Suprapubic skin (tissue), 4 donors: ENCODE measurements around the gene RAI2. TPM values are rescaled to one million over a fixed set of nuclear protein-coding genes. Genes with fewer than 3 reads are reported as not detected.

Experiments
- DNase-seq, 2 donors: peaks; one replicate each; pipeline ENCODE4 v3.0.0-alpha.2; 2019; ENCODE audit warnings: low spot score in 2 of 2
- H3K27ac ChIP-seq: fragments of 200-600 bp; sonication (generic); one replicate; pipeline ENCODE4 v1.5.1; 2019
- H3K27me3 ChIP-seq: fragments of 200-600 bp; sonication (generic); one replicate; pipeline ENCODE4 v1.5.1; 2019
- H3K36me3 ChIP-seq: fragments of 200-600 bp; sonication (generic); one replicate; pipeline ENCODE4 v1.5.1; 2019
- H3K4me1 ChIP-seq: fragments of 200-600 bp; sonication (generic); one replicate; pipeline ENCODE4 v1.5.1; 2019
- H3K4me3 ChIP-seq: fragments of 200-600 bp; sonication (generic); one replicate; pipeline ENCODE4 v1.5.1; 2019; ENCODE audit warnings: mild to moderate bottlenecking
- H3K9me3 ChIP-seq: fragments of 200-600 bp; sonication (generic); one replicate; pipeline ENCODE4 v1.5.1; 2019
- CTCF ChIP-seq, 2 donors: fragments of 200-600 bp in 1 of 2; fragments of 450-650 bp in 1 of 2; sonication (generic) in 1 of 2; IDR thresholded peaks; one replicate each; pipeline ENCODE4 v1.5.1; 2016 to 2019; ENCODE audit warnings: antibody characterized with exemption in 2 of 2, mild to moderate bottlenecking in 1 of 2, moderate library complexity in 1 of 2
- EP300 ChIP-seq: sonication (generic); formaldehyde crosslinking; IDR thresholded peaks from one replicate; pipeline ENCODE4 v1.6.1; 2017; ENCODE audit warnings: antibody characterized with exemption
- POLR2A ChIP-seq, 2 donors: fragments of 450-650 bp; IDR thresholded peaks; one replicate each; pipeline ENCODE4 v1.6.1; 2017; ENCODE audit warnings: antibody characterized with exemption in 2 of 2, mild to moderate bottlenecking in 2 of 2, moderate library complexity in 2 of 2
- POLR2AphosphoS5 ChIP-seq, 3 donors: sonication (generic); formaldehyde crosslinking; IDR thresholded peaks; one replicate each; pipeline ENCODE4 v1.6.1; 2017; ENCODE audit warnings: antibody characterized with exemption in 3 of 3
- WGBS: methylation state at CpG from one replicate; pipeline ENCODE4 v1.1.5; 2018; 5-methylcytosine and 5-hydroxymethylcytosine counted together
- total RNA-seq, 4 donors: library from RNA; depleted of rRNA; stranded (reverse); fragments of >200 nt; gene quantifications; one replicate each; pipeline ENCODE4 v1.1.0, GENCODE V29; 2016

The RAI2 gene
- total RNA-seq, 4 donors from 2014 or later, result 4.4 to 11.2 (median 6.5) TPM

DNA sequence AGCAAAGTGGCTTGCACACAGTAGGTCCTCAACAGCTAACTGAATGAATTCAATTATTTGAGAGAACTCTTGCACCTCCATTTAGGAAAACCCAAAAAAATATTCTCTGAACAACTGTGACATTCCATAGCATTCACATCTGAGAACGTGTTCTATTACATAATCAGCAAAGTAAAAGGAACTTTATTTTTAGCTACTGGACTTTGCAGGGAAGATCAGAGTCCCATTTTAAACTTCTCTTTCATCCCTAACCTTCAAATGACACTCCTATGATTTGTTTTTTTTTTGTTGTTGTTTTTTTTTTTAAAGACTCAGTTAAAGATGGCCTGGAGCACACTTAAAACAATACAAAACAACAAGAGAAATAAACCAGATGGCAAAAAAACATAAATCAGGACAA lies 30.9 kb downstream of the RAI2 start:
- no peak for TF ChIP-seq POLR2A (IDR thresholded peaks at IDR 0.05)
- TF ChIP-seq POLR2AphosphoS5 (IDR thresholded peaks at IDR 0.05), result no peak
- TF ChIP-seq EP300, result no peak
- TF ChIP-seq CTCF (IDR thresholded peaks at IDR 0.05), result no peak
- DNase-seq, result no peak
- WGBS, result 32% methylated on average over 1 of the region's 1 CpG

DNA sequence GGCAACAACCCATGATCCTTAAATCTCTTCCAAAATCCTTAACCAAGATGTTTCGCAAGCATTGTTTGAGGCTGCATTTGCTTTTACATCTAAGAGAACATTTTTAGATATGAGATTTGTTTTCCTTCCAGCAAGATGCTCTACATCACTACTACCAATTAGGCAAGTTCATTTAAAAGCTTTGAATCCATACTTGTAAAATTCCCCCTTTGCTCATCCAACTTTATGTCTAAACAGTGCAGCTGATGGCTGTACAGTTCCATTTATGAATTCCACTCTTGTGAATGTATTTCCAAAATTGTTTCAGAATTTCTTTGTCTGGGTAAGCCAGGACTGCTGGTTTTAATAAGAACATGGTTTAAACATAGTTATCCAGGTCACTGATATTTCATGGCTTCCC lies 31.5 kb downstream of the RAI2 start:
- Histone ChIP-seq H3K4me1 (no peaks in the 10 kb centered on the region), H3K4me3 (no peak overlapping the region), H3K36me3 (no peaks in the 10 kb centered on the region), H3K27ac (no peak overlapping the region), H3K9me3 (no peaks in the 10 kb centered on the region), H3K27me3 (no peaks in the 10 kb centered on the region)
- no peak for TF ChIP-seq POLR2AphosphoS5 (IDR thresholded peaks at IDR 0.05)
- TF ChIP-seq POLR2A (IDR thresholded peaks at IDR 0.05), result no peak
- no peak for TF ChIP-seq EP300
- TF ChIP-seq CTCF (IDR thresholded peaks at IDR 0.05), result no peak
- DNase-seq, result no peak
- WGBS, result 86% methylated on average over 1 of the region's 1 CpG

More for the DNA sequence above, 30.9 kb downstream of the RAI2 start:
- Histone ChIP-seq H3K27me3 (no peaks in the 10 kb centered on the region), H3K9me3 (no peaks in the 10 kb centered on the region), H3K27ac (peak overlapping the region; percentile 71), H3K4me1 (no peaks in the 10 kb centered on the region), H3K36me3 (no peaks in the 10 kb centered on the region), H3K4me3 (no peak overlapping the region)

- Histone ChIP-seq H3K9me3 (no peaks in the 10 kb centered on the region), H3K27ac (no peak overlapping the region), H3K27me3 (no peaks in the 10 kb centered on the region), H3K4me1 (no peaks in the 10 kb centered on the region), H3K4me3 (no peak overlapping the region), H3K36me3 (no peaks in the 10 kb centered on the region)
- WGBS, result 64% methylated on average over 3 of the region's 3 CpGs
- DNase-seq, result no peak
- TF ChIP-seq POLR2AphosphoS5 (IDR thresholded peaks at IDR 0.05), result no peak
- TF ChIP-seq POLR2A (IDR thresholded peaks at IDR 0.05), result no peak
These were observed 32.9 kb downstream of the RAI2 start for GRCh38 chrX:17828171-17828570.

GRCh38 chrX:17826609-17827496 lies 34.2 kb downstream of the RAI2 start:
- Histone ChIP-seq H3K9me3 (no peaks in the 10 kb centered on the region), H3K27ac (no peak overlapping the region), H3K27me3 (no peaks in the 10 kb centered on the region), H3K36me3 (no peaks in the 10 kb centered on the region), H3K4me1 (no peaks in the 10 kb centered on the region), H3K4me3 (no peak overlapping the region)
- DNase-seq, result no peak
- TF ChIP-seq POLR2AphosphoS5 (IDR thresholded peaks at IDR 0.05), result no peak
- no peak for TF ChIP-seq POLR2A (IDR thresholded peaks at IDR 0.05)
- TF ChIP-seq EP300, result no peak
- TF ChIP-seq CTCF (IDR thresholded peaks at IDR 0.05), result no peak
- 77% methylated on average over 5 of the region's 5 CpGs for WGBS

GRCh38 chrX:17824980-17825379 lies 36.1 kb downstream of the RAI2 start:
- no peak for DNase-seq
- Histone ChIP-seq H3K27me3 (no peaks in the 10 kb centered on the region), H3K9me3 (no peaks in the 10 kb centered on the region)

More at GRCh38 chrX:17824980-17825379, 36.1 kb downstream of the RAI2 start:
- Histone ChIP-seq H3K36me3 (no peaks in the 10 kb centered on the region), H3K4me1 (no peaks in the 10 kb centered on the region), H3K27ac (no peak overlapping the region), H3K4me3 (no peak overlapping the region)
- TF ChIP-seq POLR2AphosphoS5 (IDR thresholded peaks at IDR 0.05) (no peak), EP300 (no peak), CTCF (IDR thresholded peaks at IDR 0.05) (no peak), POLR2A (IDR thresholded peaks at IDR 0.05) (no peak)
- 72% methylated on average over 4 of the region's 4 CpGs for WGBS
